Measurements from ENCODE around the gene RASGRP4.

DNA sequence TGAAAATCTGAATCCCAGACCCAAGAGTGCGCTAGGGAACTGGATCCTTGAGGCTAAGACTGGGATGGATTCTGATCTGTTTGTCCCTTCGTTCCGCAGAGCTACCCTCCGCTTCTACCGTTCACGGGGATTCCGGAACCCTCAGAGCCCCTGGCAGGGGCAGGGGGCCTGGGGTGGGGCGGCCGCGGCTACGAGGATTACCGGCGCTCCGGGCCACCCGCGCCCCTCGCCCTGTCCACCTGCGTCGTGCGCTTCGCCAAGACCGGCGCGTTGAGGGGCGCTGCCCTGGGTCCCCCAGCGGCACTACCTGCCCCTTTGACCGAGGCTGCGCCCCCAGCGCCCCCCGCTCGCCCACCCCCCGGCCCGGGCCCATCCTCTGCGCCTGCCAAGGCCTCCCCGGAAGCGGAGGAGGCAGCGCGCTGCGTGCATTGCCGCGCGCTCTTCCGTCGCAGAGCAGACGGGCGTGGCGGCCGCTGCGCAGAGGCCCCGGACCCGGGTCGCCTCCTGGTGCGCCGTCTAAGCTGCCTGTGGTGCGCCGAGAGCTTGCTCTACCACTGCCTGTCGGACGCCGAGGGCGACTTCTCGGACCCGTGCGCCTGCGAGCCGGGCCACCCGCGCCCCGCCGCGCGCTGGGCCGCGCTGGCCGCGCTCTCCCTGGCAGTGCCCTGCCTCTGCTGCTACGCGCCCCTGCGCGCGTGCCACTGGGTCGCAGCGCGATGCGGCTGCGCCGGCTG lies 30.5 kb downstream of the RASGRP4 start:
- TF ChIP-seq, protein P1, sequence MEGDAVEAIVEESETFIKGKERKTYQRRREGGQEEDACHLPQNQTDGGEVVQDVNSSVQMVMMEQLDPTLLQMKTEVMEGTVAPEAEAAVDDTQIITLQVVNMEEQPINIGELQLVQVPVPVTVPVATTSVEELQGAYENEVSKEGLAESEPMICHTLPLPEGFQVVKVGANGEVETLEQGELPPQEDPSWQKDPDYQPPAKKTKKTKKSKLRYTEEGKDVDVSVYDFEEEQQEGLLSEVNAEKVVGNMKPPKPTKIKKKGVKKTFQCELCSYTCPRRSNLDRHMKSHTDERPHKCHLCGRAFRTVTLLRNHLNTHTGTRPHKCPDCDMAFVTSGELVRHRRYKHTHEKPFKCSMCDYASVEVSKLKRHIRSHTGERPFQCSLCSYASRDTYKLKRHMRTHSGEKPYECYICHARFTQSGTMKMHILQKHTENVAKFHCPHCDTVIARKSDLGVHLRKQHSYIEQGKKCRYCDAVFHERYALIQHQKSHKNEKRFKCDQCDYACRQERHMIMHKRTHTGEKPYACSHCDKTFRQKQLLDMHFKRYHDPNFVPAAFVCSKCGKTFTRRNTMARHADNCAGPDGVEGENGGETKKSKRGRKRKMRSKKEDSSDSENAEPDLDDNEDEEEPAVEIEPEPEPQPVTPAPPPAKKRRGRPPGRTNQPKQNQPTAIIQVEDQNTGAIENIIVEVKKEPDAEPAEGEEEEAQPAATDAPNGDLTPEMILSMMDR (conservative IDR thresholded peaks at IDR 0.05; ENCODE audit: low read length) = no peak
- no peak for TF ChIP-seq EZH2phosphoT487 (IDR thresholded peaks at IDR 0.05; ENCODE audit: borderline replicate concordance)
